Trophoblast cell (in vitro differentiated cells and primary cell): ENCODE measurements around the gene CTCF.

Experiments used
- DNase-seq, 2 donors: peaks; one replicate each; pipeline ENCODE4 v3.0.0-alpha.2; 2016
- H2AFZ ChIP-seq: 2 replicates; pipeline ENCODE4 v1.6.1; 2013; ENCODE audit warnings: low read length, moderate library complexity, mild to moderate bottlenecking; ENCODE audit not compliant: insufficient read depth, poor library complexity
- H2AK5ac ChIP-seq: 2 replicates; pipeline ENCODE4 v1.6.1; 2013; ENCODE audit warnings: mild to moderate bottlenecking, low read length
- H2BK120ac ChIP-seq: 2 replicates; pipeline ENCODE4 v1.6.1; 2013; ENCODE audit warnings: low read length, mild to moderate bottlenecking, moderate library complexity; ENCODE audit not compliant: insufficient read depth, poor library complexity
- H2BK12ac ChIP-seq: 2 replicates; pipeline ENCODE4 v1.6.1; 2013; ENCODE audit warnings: mild to moderate bottlenecking, low read length, moderate library complexity
- H2BK5ac ChIP-seq: 2 replicates; pipeline ENCODE4 v1.6.1; 2013; ENCODE audit warnings: low read length, low read depth, moderate library complexity, mild to moderate bottlenecking; ENCODE audit not compliant: poor library complexity
- H3K14ac ChIP-seq: 2 replicates; pipeline ENCODE4 v1.6.1; 2013; ENCODE audit warnings: mild to moderate bottlenecking, low read length
- H3K18ac ChIP-seq: 2 replicates; pipeline ENCODE4 v1.6.1; 2013; ENCODE audit warnings: mild to moderate bottlenecking, low read length
- H3K23ac ChIP-seq: 2 replicates; pipeline ENCODE4 v1.6.1; 2013; ENCODE audit warnings: low read length
- H3K27ac ChIP-seq: 2 replicates; pipeline ENCODE4 v1.5.1; 2013; ENCODE audit warnings: low read depth, mild to moderate bottlenecking, inconsistent platforms, low read length, moderate library complexity
- H3K27me3 ChIP-seq: 2 replicates; pipeline ENCODE4 v1.6.1; 2013; ENCODE audit warnings: inconsistent platforms, mild to moderate bottlenecking, low read length, moderate library complexity; ENCODE audit not compliant: insufficient read depth
- H3K36me3 ChIP-seq, 2 experiments: 1 replicate in 1 of 2; 2 replicates in 1 of 2; pipeline ENCODE4 v1.6.1; 2013; ENCODE audit warnings: low read length in 2 of 2, mild to moderate bottlenecking in 2 of 2, moderate library complexity in 1 of 2; ENCODE audit not compliant: insufficient read depth in 2 of 2, control insufficient read depth in 1 of 2
- H3K4ac ChIP-seq: 2 replicates; pipeline ENCODE4 v1.6.1; 2013; ENCODE audit warnings: low read depth, mild to moderate bottlenecking, low read length, moderate library complexity
- H3K4me1 ChIP-seq, 2 experiments: 1 replicate in 1 of 2; 2 replicates in 1 of 2; pipeline ENCODE4 v1.6.1; 2013; ENCODE audit warnings: low read length in 2 of 2, mild to moderate bottlenecking in 2 of 2, moderate library complexity in 1 of 2; ENCODE audit not compliant: insufficient read depth in 2 of 2, control insufficient read depth in 1 of 2
- H3K4me2 ChIP-seq: 2 replicates; pipeline ENCODE4 v1.6.1; 2013; ENCODE audit warnings: inconsistent platforms, mild to moderate bottlenecking, low read length, moderate library complexity
- H3K4me3 ChIP-seq: 2 replicates; pipeline ENCODE4 v1.5.1; 2013; ENCODE audit warnings: mild to moderate bottlenecking, low read depth, low read length, inconsistent platforms
- H3K79me1 ChIP-seq: one replicate; pipeline ENCODE4 v1.6.1; 2013; ENCODE audit warnings: low read length
- H3K79me2 ChIP-seq: 2 replicates; pipeline ENCODE4 v1.6.1; 2013; ENCODE audit warnings: low read length, mild to moderate bottlenecking; ENCODE audit not compliant: control insufficient read depth, insufficient read depth, poor library complexity
- H3K9ac ChIP-seq: 2 replicates; pipeline ENCODE4 v1.6.1; 2013; ENCODE audit warnings: mild to moderate bottlenecking, low read length
- H3K9me3 ChIP-seq: 2 replicates; pipeline ENCODE4 v1.6.1; 2013; ENCODE audit warnings: low read depth, mild to moderate bottlenecking, control low read depth, inconsistent platforms, low read length; ENCODE audit not compliant: insufficient read depth
- H4K12ac ChIP-seq: 2 replicates; pipeline ENCODE4 v1.6.1; 2013; ENCODE audit warnings: low read depth, mild to moderate bottlenecking, low read length, moderate library complexity
- H4K8ac ChIP-seq: 2 replicates; pipeline ENCODE4 v1.6.1; 2013; ENCODE audit warnings: low read depth, mild to moderate bottlenecking, low read length, moderate library complexity
- H4K91ac ChIP-seq: one replicate; pipeline ENCODE4 v1.6.1; 2013; ENCODE audit warnings: low read depth, mild to moderate bottlenecking, low read length, moderate library complexity
- WGBS: extraction: QIAGEN DNeasy Blood & Tissue Kit; methylation state at CpG from one replicate; pipeline ENCODE4 v1.1.7; 2013; ENCODE audit warnings: missing lambda C conversion rate; ENCODE audit not compliant: insufficient read length, insufficient coverage; ENCODE audit errors: extremely low coverage; 5-methylcytosine and 5-hydroxymethylcytosine counted together

Gene CTCF

DNA sequence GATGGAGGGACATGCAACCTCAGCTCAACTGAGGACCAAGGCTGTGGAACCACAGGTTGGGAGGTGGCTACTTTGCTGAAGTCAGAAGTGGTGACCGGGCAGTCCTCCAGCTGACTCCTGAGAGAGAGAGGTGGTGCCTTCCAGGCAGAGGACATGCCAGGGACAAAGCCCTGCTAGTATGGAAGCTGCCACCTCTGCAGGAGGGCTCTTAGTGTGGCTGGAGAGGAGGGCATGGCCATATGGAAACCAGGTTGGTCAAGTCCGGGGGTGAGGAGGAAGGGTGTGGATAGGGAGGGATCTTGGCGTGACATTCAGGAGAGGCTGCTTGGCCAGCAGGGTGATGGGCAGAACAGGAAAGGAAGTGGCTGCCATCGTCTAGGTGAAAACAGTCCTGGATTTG is 110.0 kb downstream of the CTCF start:
- no peak overlapping the region for H3K4me2 ChIP-seq
- no peak overlapping the region for H4K91ac ChIP-seq
- WGBS = no CpG with 5 or more reads among the region's 4 CpGs

GRCh38 chr16:67672739-67673662 is 110.7 kb downstream of the CTCF start:
- Histone ChIP-seq H2BK5ac (no peak overlapping the region), H4K91ac (no peak overlapping the region), H4K8ac (no peak overlapping the region), H2BK120ac (no peak overlapping the region), H2AFZ (no peak overlapping the region), H3K79me2 (no peaks in the 10 kb centered on the region), H3K14ac (no peak overlapping the region), H3K4me3 (no peak overlapping the region), H3K23ac (no peak overlapping the region), H4K12ac (no peak overlapping the region), H3K18ac (no peak overlapping the region), H3K27me3 (no peaks in the 10 kb centered on the region), H3K79me1 (peaks cover 4% of the 10 kb centered on the region), H3K4me2 (no peak overlapping the region), H3K9ac (no peak overlapping the region), H3K4ac (no peak overlapping the region), H2BK12ac (no peak overlapping the region), H3K4me1 (peaks cover 8 to 13% of the 10 kb centered on the region in 2 experiments), H3K9me3 (no peaks in the 10 kb centered on the region), H3K27ac (no peak overlapping the region), H2AK5ac (no peak overlapping the region), H3K36me3 (peaks cover 7 to 18% of the 10 kb centered on the region in 2 experiments)
- peak; percentile 60 to 83 for DNase-seq
- no CpG with 5 or more reads among the region's 13 CpGs for WGBS

More for the DNA sequence above, 110.0 kb downstream of the CTCF start:
- no peak overlapping the region for H3K23ac ChIP-seq
- H2BK5ac ChIP-seq = no peak overlapping the region
- peaks cover 7 to 18% of the 10 kb centered on the region in 2 experiments for H3K36me3 ChIP-seq
- H3K4me1 ChIP-seq = peaks cover 6 to 10% of the 10 kb centered on the region in 2 experiments
- no peak overlapping the region for H3K4ac ChIP-seq
- no peaks in the 10 kb centered on the region for H3K79me2 ChIP-seq
- peaks cover 2% of the 10 kb centered on the region for H3K79me1 ChIP-seq
- H4K8ac ChIP-seq = no peak overlapping the region
- no peak overlapping the region for H2BK12ac ChIP-seq
- no peak overlapping the region for H3K4me3 ChIP-seq
- no peaks in the 10 kb centered on the region for H3K9me3 ChIP-seq
- H2AFZ ChIP-seq = no peak overlapping the region
- H3K14ac ChIP-seq = no peak overlapping the region
- no peaks in the 10 kb centered on the region for H3K27me3 ChIP-seq
- no peak overlapping the region for H3K27ac ChIP-seq
- H3K9ac ChIP-seq = no peak overlapping the region
- no peak overlapping the region for H2BK120ac ChIP-seq
- H4K12ac ChIP-seq = no peak overlapping the region
- DNase-seq = no peak
- H3K18ac ChIP-seq = no peak overlapping the region
- H2AK5ac ChIP-seq = no peak overlapping the region

DNA sequence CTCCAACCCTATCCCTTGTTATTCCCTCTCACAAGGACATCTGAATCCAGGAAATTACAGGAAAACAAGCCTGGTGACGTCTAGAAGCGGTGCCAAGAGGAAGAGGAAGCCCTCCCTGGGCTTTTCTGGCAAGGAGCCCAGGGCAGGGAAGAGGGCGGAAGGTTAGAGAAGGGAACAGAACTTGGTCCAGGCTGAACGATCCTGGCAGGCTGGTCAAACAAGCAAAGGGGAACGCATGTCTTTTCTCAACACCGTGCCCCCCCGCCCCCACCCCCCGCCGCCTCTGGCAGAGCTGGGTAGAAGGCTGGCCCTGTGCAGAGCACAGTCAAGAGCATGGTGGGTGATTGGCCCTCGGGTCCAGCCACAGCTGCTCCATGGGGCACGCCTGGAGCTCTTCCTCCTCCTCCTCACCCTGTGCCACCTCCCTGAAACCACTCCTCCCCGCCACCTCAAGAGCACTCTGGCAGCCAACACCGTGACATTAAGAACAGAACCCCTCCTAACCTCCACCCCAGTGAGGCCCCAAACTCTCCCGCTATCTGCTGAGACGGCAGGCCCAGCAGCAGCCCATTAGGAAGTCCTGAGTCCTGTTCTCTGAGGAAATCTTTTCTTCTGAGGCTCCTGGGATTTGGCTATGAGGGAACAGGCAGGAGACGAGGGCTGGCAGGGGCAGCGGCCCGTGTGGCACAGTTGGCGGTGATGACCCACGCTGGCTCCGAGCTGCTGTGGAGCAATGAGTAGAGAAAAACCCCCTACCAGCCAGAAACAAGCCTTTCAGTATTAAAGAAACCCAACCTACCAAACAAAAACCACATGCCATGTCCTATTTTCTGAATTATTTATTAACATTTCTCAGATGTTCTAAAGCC is 111.6 kb downstream of the CTCF start:
- Histone ChIP-seq H3K27me3 (no peaks in the 10 kb centered on the region), H3K14ac (no peak overlapping the region), H3K23ac (no peak overlapping the region), H3K9me3 (no peaks in the 10 kb centered on the region), H2AK5ac (no peak overlapping the region), H2BK5ac (no peak overlapping the region), H3K4ac (no peak overlapping the region), H3K27ac (no peak overlapping the region), H2AFZ (no peak overlapping the region), H4K8ac (no peak overlapping the region), H4K91ac (no peak overlapping the region), H3K9ac (no peak overlapping the region), H3K36me3 (peaks cover 7 to 18% of the 10 kb centered on the region in 2 experiments), H3K4me2 (no peak overlapping the region), H2BK120ac (no peak overlapping the region), H4K12ac (no peak overlapping the region), H3K4me1 (peaks cover 11 to 14% of the 10 kb centered on the region in 2 experiments), H3K79me1 (peaks cover 4% of the 10 kb centered on the region), H3K4me3 (no peak overlapping the region), H2BK12ac (no peak overlapping the region), H3K18ac (no peak overlapping the region), H3K79me2 (no peaks in the 10 kb centered on the region)
- DNase-seq = no peak
- no CpG with 5 or more reads among the region's 21 CpGs for WGBS

DNA sequence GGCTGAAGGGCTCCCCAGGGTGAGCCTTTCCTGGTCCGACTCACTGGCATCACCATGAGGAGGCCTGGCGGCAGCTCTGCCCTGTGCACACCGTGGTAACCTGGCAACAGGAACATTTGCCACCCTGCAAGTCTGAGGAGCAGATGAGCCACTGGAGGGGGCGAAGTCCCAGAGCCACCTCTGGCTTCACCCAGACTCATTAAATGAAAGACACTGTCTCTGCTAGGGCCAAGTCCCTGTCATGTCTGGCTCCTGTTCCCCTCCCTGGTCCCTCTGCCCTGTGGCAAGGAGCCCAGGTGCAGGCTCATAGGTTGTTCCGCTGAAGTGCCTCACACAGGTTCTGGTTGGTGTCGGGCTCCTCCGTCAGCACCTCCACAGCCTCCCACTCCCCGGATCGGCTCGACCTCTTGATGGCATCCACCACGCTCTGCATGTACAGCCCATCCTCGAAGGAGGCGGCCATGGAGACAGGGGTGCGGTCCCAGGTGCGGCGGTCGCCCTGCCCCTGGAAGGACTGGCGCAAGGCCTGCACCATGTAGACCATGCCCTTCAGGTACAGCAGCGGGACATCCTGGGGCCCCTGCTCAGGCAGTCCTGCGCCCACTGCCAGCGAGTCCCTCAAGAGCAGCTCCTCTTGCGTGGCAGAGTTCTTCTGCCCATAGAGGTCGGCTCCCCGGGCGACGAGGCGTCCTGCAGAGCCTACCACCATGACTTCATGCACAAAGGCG is 112.7 kb downstream of the CTCF start:
- H3K9me3 ChIP-seq = no peaks in the 10 kb centered on the region
- H3K4ac ChIP-seq = no peak overlapping the region
- H4K91ac ChIP-seq = no peak overlapping the region
- no peak overlapping the region for H3K14ac ChIP-seq
- no peak overlapping the region for H2BK120ac ChIP-seq
- no peak for DNase-seq
- WGBS = no CpG with 5 or more reads among the region's 28 CpGs
- no peaks in the 10 kb centered on the region for H3K27me3 ChIP-seq
- H3K36me3 ChIP-seq = peaks cover 9 to 21% of the 10 kb centered on the region in 2 experiments
- H3K79me2 ChIP-seq = no peaks in the 10 kb centered on the region
- H3K4me1 ChIP-seq = peaks cover 11 to 14% of the 10 kb centered on the region in 2 experiments
- peaks cover 4% of the 10 kb centered on the region for H3K79me1 ChIP-seq
- no peak overlapping the region for H2AFZ ChIP-seq
- no peak overlapping the region for H3K23ac ChIP-seq
- H4K8ac ChIP-seq = no peak overlapping the region
- H2BK5ac ChIP-seq = no peak overlapping the region
- H3K4me2 ChIP-seq = no peak overlapping the region
- no peak overlapping the region for H2AK5ac ChIP-seq
- H4K12ac ChIP-seq = no peak overlapping the region
- no peak overlapping the region for H3K18ac ChIP-seq
- H3K27ac ChIP-seq = no peak overlapping the region
- no peak overlapping the region for H3K9ac ChIP-seq
- H3K4me3 ChIP-seq = no peak overlapping the region
- H2BK12ac ChIP-seq = no peak overlapping the region
